Activated B cell treated with CpG ODN at 0.5 μM for 24 hours (primary cell): ENCODE results near the gene GABPB2. TPM values are rescaled to one million over a fixed set of nuclear protein-coding genes. Genes with fewer than 3 reads are reported as not detected.

Experiments
- ATAC-seq: fragments of 200-7000 bp; cut with Tn5 transposase; one replicate; pipeline ENCODE4 v1.10.0; 2021; ENCODE audit warnings: low read depth, mild to moderate bottlenecking, moderate library complexity
- CTCF ChIA-PET: fragments of 350-600 bp; sonication (Branson Sonifier 250); formaldehyde crosslinking; loops from one replicate; lab custom pipeline; 2021; ENCODE audit warnings: antibody characterized with exemption; lab: Charles Lee
- POLR2A ChIA-PET: fragments of 350-600 bp; sonication (Branson Sonifier 250); formaldehyde crosslinking; loops from one replicate; lab custom pipeline; 2021; ENCODE audit warnings: antibody characterized with exemption; lab: Charles Lee
- DNase-seq: peaks from one replicate; pipeline ENCODE4 v3.0.0; 2022
- H3K27ac Mint-ChIP-seq: one replicate; pipeline ENCODE4 v1.8.0; 2020; ENCODE audit warnings: mixed read lengths
- H3K27me3 Mint-ChIP-seq: one replicate; pipeline ENCODE4 v1.8.0; 2021; ENCODE audit warnings: mixed read lengths
- H3K36me3 Mint-ChIP-seq: one replicate; pipeline ENCODE4 v1.8.0; 2021; ENCODE audit warnings: low read depth, mixed read lengths
- H3K4me1 Mint-ChIP-seq: one replicate; pipeline ENCODE4 v1.8.0; 2021; ENCODE audit warnings: mixed read lengths
- H3K4me3 Mint-ChIP-seq: one replicate; pipeline ENCODE4 v1.8.0; 2020; ENCODE audit warnings: mild to moderate bottlenecking, mixed read lengths
- H3K9me3 Mint-ChIP-seq: one replicate; pipeline ENCODE4 v1.8.0; 2020; ENCODE audit warnings: mixed read lengths
- intact Hi-C: fragments of 100-400 bp; cut with micrococcal nuclease; formaldehyde crosslinking; loops from one replicate; pipeline ENCODE4 v1.15.1; 2024
- total RNA-seq: library from RNA; stranded (reverse); gene quantifications from 2 replicates; pipeline ENCODE4 v1.2.3, GENCODE V29; 2022
- TF ChIP-seq, protein P1 (sequence below): fragments of 200-600 bp; IDR thresholded peaks from one replicate; pipeline ENCODE4 v1.8.0; 2022; ENCODE audit warnings: antibody characterized with exemption, mild to moderate bottlenecking

GABPB2 gene
- total RNA-seq, 1 donor from 2014 or later: 17.4 TPM

DNA sequence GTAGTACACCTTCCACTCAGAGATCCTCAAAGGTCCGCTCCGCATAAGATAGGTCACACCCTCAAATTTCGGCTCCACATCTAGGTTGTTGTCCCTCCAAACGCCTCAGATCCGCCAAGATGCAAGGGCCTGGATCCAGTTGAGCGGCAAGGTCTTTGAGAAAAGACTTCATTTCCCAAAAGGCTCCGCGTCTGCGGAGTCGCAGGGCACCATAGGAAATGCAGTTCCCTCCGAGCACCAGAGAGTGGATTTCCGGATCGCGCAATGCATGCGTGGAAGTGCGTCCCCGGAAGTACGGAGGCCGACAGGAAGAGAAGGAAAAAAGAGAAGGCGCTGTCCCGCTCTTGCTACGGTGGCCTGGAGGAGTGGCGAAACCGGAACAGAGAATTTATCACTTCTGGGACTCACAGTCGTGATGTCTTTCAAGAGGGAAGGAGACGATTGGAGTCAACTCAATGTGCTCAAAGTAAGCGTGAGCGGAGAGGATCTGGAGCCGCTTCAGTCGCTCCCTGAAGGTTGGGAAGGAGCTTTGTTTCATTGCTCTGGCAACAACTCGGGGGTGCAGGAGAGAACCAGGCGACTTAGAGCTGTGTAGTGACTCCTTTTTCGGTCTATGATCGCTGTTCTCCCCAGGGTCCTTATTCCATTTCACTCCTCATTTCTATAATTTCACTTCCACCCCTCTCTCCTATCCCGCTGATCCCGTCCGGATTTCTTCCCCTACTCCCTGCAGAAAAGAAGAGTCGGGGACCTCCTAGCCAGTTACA, 95.4 kb downstream of the GABPB2 start, which contains the start of the genes LYSMD1 and SCNM1:
Gene LYSMD1 (minus strand): TSS at position 165 of the 767 bp plus-strand sequence. CDS start 644 bp downstream, outside the sequence.
Gene SCNM1 (plus strand): TSS at position 407 of the 767 bp plus-strand sequence. CDS start 9 bp downstream, at position 416.
- intact Hi-C loops: loop anchor here (1.0 to 10.0 kb wide), 8 partner anchors 10 to 449 kb away; partner anchors contain the start of genes PIP5K1A, PSMD4, SEMA6C and SNX27
- Mint-ChIP-seq H3K4me1 (peaks cover 37% of the 10 kb centered on the region), H3K27me3 (no peaks in the 10 kb centered on the region), H3K4me3 (peak within 1 kb of the TSS; percentile 92), H3K9me3 (no peaks in the 10 kb centered on the region), H3K36me3 (peaks cover 53% of the 10 kb centered on the region), H3K27ac (peak within 1 kb of the TSS; percentile 89)
- DNase-seq: peak; percentile 87
- ATAC-seq: peak; percentile 96
- POLR2A ChIA-PET: interaction anchor here (0.6 to 2.5 kb wide), 10 partner anchors 9 to 802 kb away, joined by 3 to 22 read pairs (median 4); partner anchors contain the start of genes MLLT11, PSMD4, RPRD2 and TNFAIP8L2
- TF ChIP-seq, protein P1, sequence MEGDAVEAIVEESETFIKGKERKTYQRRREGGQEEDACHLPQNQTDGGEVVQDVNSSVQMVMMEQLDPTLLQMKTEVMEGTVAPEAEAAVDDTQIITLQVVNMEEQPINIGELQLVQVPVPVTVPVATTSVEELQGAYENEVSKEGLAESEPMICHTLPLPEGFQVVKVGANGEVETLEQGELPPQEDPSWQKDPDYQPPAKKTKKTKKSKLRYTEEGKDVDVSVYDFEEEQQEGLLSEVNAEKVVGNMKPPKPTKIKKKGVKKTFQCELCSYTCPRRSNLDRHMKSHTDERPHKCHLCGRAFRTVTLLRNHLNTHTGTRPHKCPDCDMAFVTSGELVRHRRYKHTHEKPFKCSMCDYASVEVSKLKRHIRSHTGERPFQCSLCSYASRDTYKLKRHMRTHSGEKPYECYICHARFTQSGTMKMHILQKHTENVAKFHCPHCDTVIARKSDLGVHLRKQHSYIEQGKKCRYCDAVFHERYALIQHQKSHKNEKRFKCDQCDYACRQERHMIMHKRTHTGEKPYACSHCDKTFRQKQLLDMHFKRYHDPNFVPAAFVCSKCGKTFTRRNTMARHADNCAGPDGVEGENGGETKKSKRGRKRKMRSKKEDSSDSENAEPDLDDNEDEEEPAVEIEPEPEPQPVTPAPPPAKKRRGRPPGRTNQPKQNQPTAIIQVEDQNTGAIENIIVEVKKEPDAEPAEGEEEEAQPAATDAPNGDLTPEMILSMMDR: no peak
- CTCF ChIA-PET: interaction anchor here (2.7 kb wide), 1 partner anchor 66 kb away, joined by 8 read pairs; no protein-coding TSS in a partner anchor

DNA sequence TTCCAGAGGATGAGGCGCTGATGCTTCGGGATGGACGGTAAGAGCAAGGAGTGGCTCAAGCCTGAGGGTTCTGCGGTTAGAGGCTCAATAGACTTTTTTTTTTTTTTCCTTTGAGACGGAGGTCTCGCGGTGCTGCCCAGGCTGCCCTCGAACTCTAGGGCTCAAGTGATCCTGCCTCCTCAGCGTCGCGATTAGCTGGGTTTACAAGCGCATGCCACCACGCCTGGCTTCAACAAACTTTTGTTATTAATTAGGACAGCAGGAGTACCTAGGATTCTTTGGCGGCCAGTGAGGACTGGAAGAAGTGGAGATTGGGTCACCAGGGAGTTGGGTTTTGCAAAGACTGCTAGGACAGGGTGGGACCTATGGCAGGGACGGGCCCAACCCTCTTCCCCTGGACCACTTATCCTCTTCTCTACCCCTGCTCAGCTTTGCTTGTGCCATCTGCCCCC, 96.0 kb downstream of the GABPB2 start:
- DNase-seq (no peak), ATAC-seq (no peak)
- intact Hi-C loops: loop anchor here (1.0 to 10.0 kb wide), 4 partner anchors 24 to 448 kb away; partner anchors contain the start of genes PIP5K1A, PSMD4, SNX27 and VPS72
- Mint-ChIP-seq H3K9me3 (no peaks in the 10 kb centered on the region), H3K36me3 (peaks cover 57% of the 10 kb centered on the region), H3K4me1 (peaks cover 35% of the 10 kb centered on the region), H3K27ac (peak overlapping the region; percentile 89), H3K27me3 (no peaks in the 10 kb centered on the region), H3K4me3 (peak overlapping the region; percentile 92)
- ChIA-PET CTCF (interaction anchor here (2.7 kb wide), 1 partner anchor 67 kb away, joined by 8 read pairs; no protein-coding TSS in a partner anchor), POLR2A (interaction anchor here (0.8 to 2.5 kb wide), 9 partner anchors 9 to 803 kb away, joined by 3 to 22 read pairs (median 6); partner anchors contain the start of genes MLLT11, PSMD4, RPRD2 and TNFAIP8L2)
- TF ChIP-seq, protein P1: no peak

DNA sequence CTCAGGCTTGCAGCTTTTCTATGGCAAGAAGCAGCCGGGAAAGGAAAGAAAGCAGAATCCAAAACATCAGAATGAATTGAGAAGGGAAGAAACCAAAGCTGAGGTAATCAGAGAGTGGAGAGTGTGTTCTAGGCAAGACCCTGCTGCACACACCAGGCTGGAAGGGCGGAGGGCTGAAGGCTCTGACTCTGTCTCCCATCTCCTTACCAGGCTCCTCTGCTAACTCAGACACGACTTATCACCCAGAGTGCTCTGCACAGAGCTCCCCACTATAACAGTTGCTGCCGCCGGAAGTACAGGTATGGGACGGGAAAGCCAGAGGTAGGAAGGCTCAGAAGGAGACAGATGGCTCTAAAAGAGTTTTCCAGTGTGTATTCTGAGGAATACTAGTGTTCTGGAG, 96.6 kb downstream of the GABPB2 start:
- Mint-ChIP-seq H3K27me3 (no peaks in the 10 kb centered on the region), H3K36me3 (peaks cover 55% of the 10 kb centered on the region), H3K4me1 (peaks cover 33% of the 10 kb centered on the region), H3K9me3 (no peaks in the 10 kb centered on the region), H3K27ac (no peak overlapping the region), H3K4me3 (peak overlapping the region; percentile 92)
- intact Hi-C loops: loop anchor here (10.0 kb wide), 1 partner anchor 448 kb away; the partner anchor contains the start of gene SNX27
- ChIA-PET CTCF (interaction anchor here (2.7 kb wide), 1 partner anchor 67 kb away, joined by 8 read pairs; no protein-coding TSS in a partner anchor), POLR2A (interaction anchor here (1.0 to 2.5 kb wide), 7 partner anchors 10 to 114 kb away, joined by 3 to 22 read pairs (median 7); partner anchors contain the start of genes MLLT11, PSMD4, TNFAIP8L2 and VPS72)
- TF ChIP-seq, protein P1: no peak
- DNase-seq (no peak), ATAC-seq (no peak)

DNA sequence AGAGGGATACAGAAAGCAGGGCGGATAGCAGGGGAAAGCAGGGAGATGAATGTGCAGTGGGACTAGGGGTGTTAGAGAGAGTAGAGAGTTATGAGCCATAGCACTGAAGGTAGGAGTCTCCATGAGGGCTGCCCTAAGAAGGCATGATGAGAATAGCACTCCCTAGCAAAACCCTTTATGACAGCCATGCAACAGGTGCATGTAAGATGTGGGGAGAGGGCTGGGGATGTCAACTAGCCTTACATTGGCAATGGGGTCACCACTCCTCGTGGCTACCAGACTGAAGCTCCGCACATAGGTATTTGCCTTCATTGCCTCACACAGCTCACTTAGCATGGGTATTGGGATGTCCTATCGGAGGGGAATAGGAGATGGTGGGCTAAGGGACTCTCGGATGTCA, 100.6 kb downstream of the GABPB2 start:
- ChIA-PET CTCF (no interaction called here), POLR2A (interaction anchor here (0.6 to 1.5 kb wide), 2 partner anchors 19 to 580 kb away, joined by 5 read pairs; partner anchors contain the start of gene VPS72)
- Mint-ChIP-seq H3K36me3 (peaks cover 74% of the 10 kb centered on the region), H3K27ac (no peak overlapping the region), H3K9me3 (no peaks in the 10 kb centered on the region), H3K4me3 (no peak overlapping the region), H3K4me1 (peaks cover 11% of the 10 kb centered on the region), H3K27me3 (no peaks in the 10 kb centered on the region)
- no peak for ATAC-seq
- TF ChIP-seq, protein P1: no peak
- intact Hi-C loops: no loop called here
- no peak for DNase-seq

Other genes starting within 250 kb of the GABPB2 start
- 35.9 and 40.5 TPM in 2 replicates for gene ARNT, start 194.2 kb upstream of the GABPB2 start, total RNA-seq
- not detected in 2 replicates for gene CTXND2, start 183.6 kb upstream of the GABPB2 start, total RNA-seq
- 101 and 105 TPM in 2 replicates for gene SETDB1, start 144.4 kb upstream of the GABPB2 start, total RNA-seq
- gene CERS2, start 95.9 kb upstream of the GABPB2 start, total RNA-seq: 95.5 and 106 TPM in 2 replicates
- not detected in 2 replicates for gene ANXA9, start 88.5 kb upstream of the GABPB2 start, total RNA-seq
- gene MINDY1, start 63.9 kb upstream of the GABPB2 start, total RNA-seq: 8.9 and 10.7 TPM in 2 replicates
- 12.9 and 14.2 TPM in 2 replicates for gene PRUNE1, start 62.3 kb upstream of the GABPB2 start, total RNA-seq
- gene BNIPL, start 34.2 kb upstream of the GABPB2 start, total RNA-seq: 1.00 and 1.2 TPM in 2 replicates
- gene C1orf56, start 23.0 kb upstream of the GABPB2 start, total RNA-seq: 2.4 and 2.5 TPM in 2 replicates
- 139 and 148 TPM in 2 replicates for gene CDC42SE1, start 11.1 kb upstream of the GABPB2 start, total RNA-seq
- gene MLLT11, start 10.4 kb upstream of the GABPB2 start, total RNA-seq: 0.59 and 0.67 TPM in 2 replicates
- gene SEMA6C, start 75.9 kb downstream of the GABPB2 start, total RNA-seq: 0.59 and 0.67 TPM in 2 replicates
- 8.5 and 9.3 TPM in 2 replicates for gene TNFAIP8L2, start 85.9 kb downstream of the GABPB2 start, total RNA-seq
- gene LYSMD1, start 95.1 kb downstream of the GABPB2 start, total RNA-seq: 4.9 and 5.4 TPM in 2 replicates
- gene SCNM1, start 95.4 kb downstream of the GABPB2 start, total RNA-seq: 52.8 and 58.2 TPM in 2 replicates
- gene TMOD4, start 105.2 kb downstream of the GABPB2 start, total RNA-seq: 3.8 and 4.4 TPM in 2 replicates
- 58.8 and 72.1 TPM in 2 replicates for gene VPS72, start 119.4 kb downstream of the GABPB2 start, total RNA-seq
- 63.2 and 77.7 TPM in 2 replicates for gene PIP5K1A, start 127.8 kb downstream of the GABPB2 start, total RNA-seq
- gene PSMD4, start 184.0 kb downstream of the GABPB2 start, total RNA-seq: 189 and 201 TPM in 2 replicates
- 38.8 and 40.3 TPM in 2 replicates for gene ZNF687, start 211.5 kb downstream of the GABPB2 start, total RNA-seq